Upper lobe of left lung (tissue), 6 donors: Measurements from ENCODE around the gene GNG7. TPM values are rescaled to one million over a fixed set of nuclear protein-coding genes. Genes with fewer than 3 reads are reported as not detected.

ENCODE experiments used
- ATAC-seq, 2 donors: fragments of 200-7000 bp; cut with Tn5 transposase; one replicate each; pipeline ENCODE4 v1.9.1; 2022; ENCODE audit warnings: mild to moderate bottlenecking in 2 of 2, moderate library complexity in 2 of 2; ENCODE audit not compliant: low FRiP score in 2 of 2
- DNase-seq, 2 donors: peaks; one replicate each; pipeline ENCODE4 v3.0.0-alpha.2; 2019 to 2020
- H3K27ac ChIP-seq, 4 donors: fragments of 200-600 bp; sonication (generic); one replicate each; pipeline ENCODE4 v1.5.1; 2016 to 2019
- H3K27me3 ChIP-seq, 4 donors: fragments of 200-600 bp; sonication (generic); one replicate each; pipeline ENCODE4 v1.5.1; 2017 to 2019
- H3K36me3 ChIP-seq, 4 donors: fragments of 200-600 bp; sonication (generic); one replicate each; pipeline ENCODE4 v1.5.1; 2016 to 2019
- H3K4me1 ChIP-seq, 4 donors: fragments of 200-600 bp; sonication (generic); one replicate each; pipeline ENCODE4 v1.5.1; 2018 to 2019
- H3K4me3 ChIP-seq, 4 donors: fragments of 200-600 bp; sonication (generic); one replicate each; pipeline ENCODE4 v1.5.1; 2017 to 2019; ENCODE audit warnings: mild to moderate bottlenecking in 2 of 4, moderate library complexity in 1 of 4
- H3K9me3 ChIP-seq, 4 donors: fragments of 200-600 bp; sonication (generic); one replicate each; pipeline ENCODE4 v1.5.1; 2018 to 2019
- CTCF ChIP-seq, 6 experiments: fragments of 450-650 bp in 4 of 6; fragments of 200-600 bp in 2 of 6; sonication (generic) in 2 of 6; IDR thresholded peaks; one replicate each; pipeline ENCODE4 v1.5.1; 2016 to 2019; ENCODE audit warnings: antibody characterized with exemption in 6 of 6
- EP300 ChIP-seq, 4 donors: sonication (generic); formaldehyde crosslinking; IDR thresholded peaks; one replicate each; pipeline ENCODE4 v1.5.1; 2017; ENCODE audit warnings: antibody characterized with exemption in 4 of 4, control low read depth in 2 of 4
- POLR2A ChIP-seq, 4 donors: fragments of 450-650 bp; IDR thresholded peaks; one replicate each; pipeline ENCODE4 v1.5.1; 2016 to 2017; ENCODE audit warnings: antibody characterized with exemption in 4 of 4, mild to moderate bottlenecking in 2 of 4
- POLR2AphosphoS5 ChIP-seq, 2 donors: sonication (generic); formaldehyde crosslinking; IDR thresholded peaks; one replicate each; pipeline ENCODE4 v1.5.1; 2017; ENCODE audit warnings: antibody characterized with exemption in 2 of 2
- WGBS, 2 donors: methylation state at CpG; one replicate each; pipeline ENCODE4 v1.1.5; 2017 to 2018; 5-methylcytosine and 5-hydroxymethylcytosine counted together
- total RNA-seq, 6 donors: library from RNA; depleted of rRNA in 4 of 6; stranded (reverse); fragments of >200 nt in 4 of 6; gene quantifications; one replicate each; pipeline versions ENCODE4 v1.1.0 to v1.2.1, GENCODE V29; 2016 to 2021
- donor health status: DM: no; HTN: no; CAD: no; lungs with moderate emphysema.
- donor health status: DM: no; HTN: yes; CAD: no; lungs with severe emphysema.

The GNG7 gene
- total RNA-seq, 6 donors from 2014 or later = 3.5 to 7.7 (median 7.1) TPM

DNA sequence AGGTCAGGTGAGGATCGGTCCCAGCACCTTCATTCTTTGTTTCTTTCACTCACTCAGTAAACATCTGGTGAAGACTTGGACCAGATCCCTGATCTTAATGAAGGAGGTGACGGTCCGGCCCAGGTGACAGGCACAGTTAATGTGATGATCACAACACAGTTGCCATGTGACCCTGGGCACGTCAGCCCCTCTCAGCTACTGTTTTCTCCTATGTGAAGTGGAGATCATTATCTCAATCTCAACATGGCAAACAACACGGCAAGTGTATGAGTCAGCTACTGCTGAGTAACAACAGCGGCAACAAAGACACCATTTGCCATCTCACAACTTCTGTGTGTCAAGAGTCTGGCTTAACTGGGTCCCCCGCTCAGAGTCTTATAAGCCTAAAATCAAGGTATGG is 74.6 kb downstream of the GNG7 start:
- Histone ChIP-seq H3K27me3 (no peaks in the 10 kb centered on the region), H3K4me1 (peaks cover 32 to 62% (median 51%) of the 10 kb centered on the region in 4 donors), H3K27ac (peak overlapping the region; percentile 82 to 99 (median 91)), H3K9me3 (peaks cover 0 to 7% (median 2%) of the 10 kb centered on the region in 4 donors), H3K4me3 (no peak overlapping the region), H3K36me3 (no peaks in the 10 kb centered on the region)
- ATAC-seq (peak in 1 of 2 donors; percentile 1), DNase-seq (no peak)
- TF ChIP-seq POLR2AphosphoS5 (IDR thresholded peaks at IDR 0.05) = no peak
- no peak for TF ChIP-seq EP300 (IDR thresholded peaks at IDR 0.05)
- TF ChIP-seq POLR2A (IDR thresholded peaks at IDR 0.05) = no peak
- no peak for TF ChIP-seq CTCF (IDR thresholded peaks at IDR 0.05)
- WGBS, 2 donors = 56 to 80% methylated on average over 7 of the region's 7 CpGs

DNA sequence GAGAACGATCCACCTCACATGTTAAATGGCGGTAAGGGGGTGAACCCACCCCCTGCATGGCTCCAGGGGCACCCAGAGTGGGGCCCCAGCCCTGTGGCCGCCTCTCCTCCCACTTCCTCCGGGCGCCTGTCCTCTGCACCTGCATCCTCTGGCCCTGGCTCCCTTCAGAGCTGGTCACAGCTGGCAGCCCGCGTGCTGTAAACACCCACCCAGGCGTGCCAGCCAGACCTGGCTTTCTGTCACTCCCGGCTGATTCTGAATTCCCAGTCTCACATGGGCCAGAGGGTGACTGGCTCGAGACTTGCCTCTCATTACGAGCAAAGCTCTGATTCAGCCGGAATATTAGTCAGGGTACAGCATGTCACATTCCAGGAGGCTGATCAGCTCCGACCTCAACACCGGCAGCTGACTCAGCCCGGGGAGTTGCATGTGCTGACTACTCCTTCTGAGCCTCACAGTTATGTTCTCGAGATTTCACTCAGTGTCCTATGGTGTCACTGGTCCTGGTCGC is 75.1 kb downstream of the GNG7 start:
- Histone ChIP-seq H3K9me3 (peaks cover 0 to 7% (median 2%) of the 10 kb centered on the region in 4 donors), H3K27me3 (no peaks in the 10 kb centered on the region), H3K27ac (peak overlapping the region; percentile 82 to 99 (median 91)), H3K4me3 (no peak overlapping the region), H3K36me3 (no peaks in the 10 kb centered on the region), H3K4me1 (peaks cover 27 to 57% (median 49%) of the 10 kb centered on the region in 4 donors)
- peak; percentile 88 for ATAC-seq
- 40 to 60% methylated on average over 1 to 17 of the region's 17 CpGs for WGBS, 2 donors
- peak; percentile 83 to 95 for DNase-seq
- TF ChIP-seq POLR2AphosphoS5 (IDR thresholded peaks at IDR 0.05) = peak; percentile 84 to 91
- TF ChIP-seq CTCF (IDR thresholded peaks at IDR 0.05) = no peak
- TF ChIP-seq POLR2A (IDR thresholded peaks at IDR 0.05) = peak in 1 of 4 donors; percentile 81
- TF ChIP-seq EP300 (IDR thresholded peaks at IDR 0.05) = peak; percentile 64 to 99 (median 81)

GRCh38 chr19:2625434-2625833 is 77.1 kb downstream of the GNG7 start:
- H3K36me3 ChIP-seq = no peaks in the 10 kb centered on the region
- H3K9me3 ChIP-seq = peaks cover 0 to 1% (median 0%) of the 10 kb centered on the region in 4 donors
- no peaks in the 10 kb centered on the region for H3K27me3 ChIP-seq
- H3K4me1 ChIP-seq = peaks cover 32 to 66% (median 51%) of the 10 kb centered on the region in 4 donors
- peak; percentile 52 to 58 for ATAC-seq
- peak overlapping the region; percentile 72 to 99 (median 86) for H3K27ac ChIP-seq
- WGBS, 2 donors = 65 to 70% methylated on average over 8 to 9 of the region's 9 CpGs
- no peak overlapping the region for H3K4me3 ChIP-seq
- peak; percentile 40 to 60 for TF ChIP-seq POLR2AphosphoS5 (IDR thresholded peaks at IDR 0.05)
- peak in 1 of 4 donors; percentile 69 for TF ChIP-seq POLR2A (IDR thresholded peaks at IDR 0.05)
- no peak for TF ChIP-seq EP300 (IDR thresholded peaks at IDR 0.05)
- TF ChIP-seq CTCF (IDR thresholded peaks at IDR 0.05) = no peak
- DNase-seq = peak in 1 of 2 donors; percentile 91

DNA sequence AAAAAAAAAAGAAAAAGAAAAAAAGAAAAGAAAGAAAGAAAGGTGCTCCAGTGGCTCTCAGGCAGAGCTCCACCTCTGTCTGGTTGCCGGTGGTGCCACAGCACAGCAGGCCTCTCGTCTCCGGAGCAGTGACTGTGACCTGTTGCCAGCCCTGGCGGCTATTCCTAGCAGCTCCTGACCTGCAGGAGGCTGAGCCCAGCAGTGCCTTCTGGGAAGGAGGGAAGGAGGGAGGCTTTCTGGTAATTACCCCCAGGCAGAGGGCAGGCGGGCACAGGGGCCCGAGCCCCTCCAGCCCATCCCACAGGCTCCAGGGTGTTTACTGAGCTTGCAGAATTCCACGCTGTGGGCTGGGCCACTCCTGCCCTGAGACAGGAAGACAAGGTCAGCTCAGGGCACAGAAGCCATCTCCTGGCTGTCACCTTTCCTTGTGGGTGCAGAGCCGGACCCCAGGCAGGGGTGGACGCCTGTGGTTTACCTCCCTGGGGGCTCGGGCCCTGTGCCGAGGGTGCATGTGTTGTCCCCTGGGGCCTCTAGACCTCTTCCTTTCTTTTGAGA is 77.9 kb downstream of the GNG7 start:
- no peaks in the 10 kb centered on the region for H3K9me3 ChIP-seq
- no peaks in the 10 kb centered on the region for H3K27me3 ChIP-seq
- H3K4me3 ChIP-seq = no peak overlapping the region
- H3K36me3 ChIP-seq = no peaks in the 10 kb centered on the region
- DNase-seq (peak; percentile 70 to 83), ATAC-seq (peak in 1 of 2 donors; percentile 69)
- WGBS, 2 donors = 28 to 38% methylated on average over 7 to 10 of the region's 11 CpGs
- peaks cover 32 to 72% (median 53%) of the 10 kb centered on the region in 4 donors for H3K4me1 ChIP-seq
- TF ChIP-seq POLR2A (IDR thresholded peaks at IDR 0.05) (peak in 1 of 4 donors; percentile 57), EP300 (IDR thresholded peaks at IDR 0.05) (peak in 2 of 4 donors; percentile 24 to 59), CTCF (IDR thresholded peaks at IDR 0.05) (peak in 2 of 6 experiments; percentile 20 to 35), POLR2AphosphoS5 (IDR thresholded peaks at IDR 0.05) (peak in 1 of 2 donors; percentile 45)
- peak overlapping the region; percentile 72 to 99 (median 86) for H3K27ac ChIP-seq
